UCSD-AML1 (cell line): ENCODE measurements around the gene PPP1R16B.
A peak's percentile ranks its signal among the peaks of the same experiment; 100 is the strongest.
"Not testable (repeated sequence)": the region's sequence is repeated elsewhere in the genome, so short reads cannot be mapped to it uniquely, and the experiment has no call there.

Experiments used
- DNase-seq: peaks from one replicate; lab custom pipeline; 2025; ENCODE audit not compliant: unreplicated experiment; lab: John Stamatoyannopoulos, UW

PPP1R16B gene

DNA sequence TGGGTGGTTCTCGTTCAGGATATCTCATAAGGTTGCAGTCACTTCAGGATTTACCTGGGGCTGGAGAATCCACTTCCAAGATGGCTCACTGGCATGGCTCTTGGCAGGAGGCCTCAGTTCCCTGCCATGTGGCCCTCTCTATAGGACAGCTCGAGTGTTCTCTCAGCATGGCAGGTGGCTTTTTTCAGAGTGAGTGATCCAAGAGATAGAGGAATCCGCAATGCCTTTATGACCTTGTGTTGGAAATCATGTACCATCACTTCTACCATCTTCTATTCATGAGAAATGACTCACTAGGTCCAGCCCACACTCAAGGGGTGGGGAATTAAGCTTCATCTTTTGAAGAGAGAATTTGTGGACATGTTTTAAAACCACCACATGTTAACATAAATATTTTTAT is 37.8 kb downstream of the PPP1R16B start:
- DNase-seq: no peak

GRCh38 chr20:38844963-38845362 is 39.5 kb downstream of the PPP1R16B start:
- DNase-seq: no peak

DNA sequence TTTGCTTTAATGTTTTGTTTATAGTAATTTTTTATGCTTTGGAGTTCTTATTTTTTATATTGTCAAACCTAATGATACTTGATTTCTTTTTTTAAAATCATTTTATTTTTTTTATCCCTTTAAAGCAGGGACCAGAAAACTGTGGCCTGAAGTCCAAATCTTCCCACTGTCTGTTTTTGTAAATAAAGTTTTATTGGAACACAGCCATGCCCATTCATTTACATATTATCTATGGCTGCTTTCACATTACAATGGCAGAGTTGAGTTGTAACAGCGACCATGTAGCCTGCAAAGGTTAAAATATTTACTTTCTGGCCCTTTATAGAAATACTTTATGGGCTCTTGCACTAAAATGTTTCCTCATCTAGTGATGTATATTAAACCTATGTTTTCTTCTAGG is 42.3 kb downstream of the PPP1R16B start:
- DNase-seq: no peak

DNA sequence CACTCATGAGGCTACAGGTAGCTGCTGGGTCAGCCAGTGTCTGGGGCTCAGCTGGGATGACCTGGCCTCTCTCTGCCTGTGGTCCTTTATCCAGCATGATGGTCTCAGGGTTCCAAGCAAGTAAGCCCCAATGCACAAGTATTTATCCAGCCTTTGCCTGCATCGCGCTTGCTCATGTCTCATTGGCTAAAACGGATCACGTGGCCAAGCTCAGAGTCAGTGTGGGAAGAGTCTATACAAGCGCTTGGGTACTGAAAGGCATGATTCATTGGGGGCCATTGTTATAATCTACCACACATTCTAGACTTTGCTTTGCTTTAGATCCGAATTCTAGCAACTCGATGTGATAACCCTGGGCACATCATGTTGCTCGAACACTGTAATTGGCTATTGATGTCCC is 48.3 kb downstream of the PPP1R16B start:
- DNase-seq: no peak

- DNase-seq: no peak
Observed at GRCh38 chr20:38854654-38855066, 49.2 kb downstream of the PPP1R16B start.

- DNase-seq: no peak
Observed at GRCh38 chr20:38855356-38855755, 49.9 kb downstream of the PPP1R16B start.

DNA sequence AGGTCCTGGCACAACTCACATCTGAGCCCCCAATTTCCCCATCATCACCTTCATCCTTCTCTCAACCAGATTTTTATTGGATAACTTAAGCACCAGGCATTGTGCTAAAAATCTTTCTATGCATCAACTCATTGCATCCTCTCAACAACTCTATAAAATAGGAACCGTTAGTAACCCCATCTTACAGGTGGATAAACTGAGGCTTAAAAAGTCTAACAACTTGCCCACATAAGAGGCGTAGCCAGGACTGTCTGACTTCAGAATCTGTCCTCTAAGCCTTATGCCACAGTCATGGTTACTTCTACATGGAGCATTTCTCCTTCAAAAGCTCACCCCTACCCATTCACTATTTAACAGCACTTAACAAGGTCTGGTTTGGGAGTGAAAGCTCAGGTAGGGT is 51.1 kb downstream of the PPP1R16B start:
- no peak for DNase-seq

GRCh38 chr20:38857703-38858102 is 52.2 kb downstream of the PPP1R16B start:
- DNase-seq: no peak

DNA sequence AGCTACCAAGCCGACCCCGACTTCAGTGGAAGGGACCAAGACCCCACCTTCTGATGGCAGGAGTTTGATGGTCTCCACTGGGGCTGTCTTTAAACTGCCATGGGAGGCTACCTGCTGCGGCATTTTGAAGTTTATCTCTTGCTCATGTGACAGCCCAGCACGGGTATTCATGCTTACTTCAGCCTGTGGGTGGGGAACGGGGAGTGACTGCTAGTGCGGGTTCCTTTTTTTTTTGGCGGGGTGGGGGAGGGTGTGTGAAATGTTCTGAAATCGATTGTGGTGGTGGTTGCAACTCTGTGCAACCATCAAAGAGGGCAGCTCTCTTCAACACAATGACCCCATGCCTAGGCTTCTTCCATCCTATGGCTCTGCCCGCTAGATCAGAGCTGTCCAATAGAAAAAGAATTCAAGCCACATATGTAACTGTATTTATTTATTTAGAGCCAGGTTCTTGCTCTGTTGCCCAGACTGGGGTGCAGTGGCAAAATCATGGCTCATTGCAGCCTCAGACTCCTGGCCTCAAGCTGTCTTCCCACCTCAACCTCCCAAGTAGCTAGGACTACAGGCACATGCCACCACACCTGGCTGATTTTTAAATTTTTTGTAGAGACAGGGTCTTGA is 53.7 kb downstream of the PPP1R16B start:
- DNase-seq: no peak

DNA sequence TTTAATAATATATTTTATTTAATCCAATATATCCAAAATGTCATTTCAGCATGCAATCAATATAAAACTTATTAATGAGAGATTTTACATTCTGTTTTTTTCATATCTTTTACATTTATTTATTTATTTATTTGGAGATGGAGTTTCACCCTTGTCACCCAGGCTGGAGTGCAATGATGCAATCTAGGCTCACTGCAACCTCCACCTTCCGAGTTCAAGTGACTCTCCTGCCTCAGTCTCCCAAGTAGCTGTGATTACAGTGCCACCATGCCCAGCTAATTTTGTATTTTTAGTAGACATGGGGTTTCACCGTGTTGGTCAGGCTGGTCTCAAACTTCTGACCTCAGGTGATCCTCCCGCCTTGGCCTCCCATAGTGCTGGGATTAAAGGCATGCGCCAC is 54.4 kb downstream of the PPP1R16B start:
- DNase-seq: not testable (repeated sequence)

DNA sequence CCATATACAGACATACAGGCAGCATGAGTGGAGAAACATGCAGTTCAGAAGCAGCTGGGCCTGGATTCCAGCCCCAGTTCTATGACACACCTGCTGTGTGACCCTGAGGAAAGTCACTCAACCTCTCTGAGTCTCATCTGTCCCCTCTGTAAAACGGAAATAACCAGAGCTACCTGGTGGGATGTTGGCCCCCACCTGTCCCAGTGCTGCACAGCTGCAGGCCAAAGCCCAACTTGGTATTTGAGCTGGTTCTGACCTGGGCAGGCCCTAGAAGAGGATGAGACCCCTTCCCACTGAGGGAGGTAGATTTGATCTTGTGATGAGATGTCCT is 55.5 kb downstream of the PPP1R16B start:
- no peak for DNase-seq

GRCh38 chr20:38862226-38862625 is 56.7 kb downstream of the PPP1R16B start:
- DNase-seq: no peak

DNA sequence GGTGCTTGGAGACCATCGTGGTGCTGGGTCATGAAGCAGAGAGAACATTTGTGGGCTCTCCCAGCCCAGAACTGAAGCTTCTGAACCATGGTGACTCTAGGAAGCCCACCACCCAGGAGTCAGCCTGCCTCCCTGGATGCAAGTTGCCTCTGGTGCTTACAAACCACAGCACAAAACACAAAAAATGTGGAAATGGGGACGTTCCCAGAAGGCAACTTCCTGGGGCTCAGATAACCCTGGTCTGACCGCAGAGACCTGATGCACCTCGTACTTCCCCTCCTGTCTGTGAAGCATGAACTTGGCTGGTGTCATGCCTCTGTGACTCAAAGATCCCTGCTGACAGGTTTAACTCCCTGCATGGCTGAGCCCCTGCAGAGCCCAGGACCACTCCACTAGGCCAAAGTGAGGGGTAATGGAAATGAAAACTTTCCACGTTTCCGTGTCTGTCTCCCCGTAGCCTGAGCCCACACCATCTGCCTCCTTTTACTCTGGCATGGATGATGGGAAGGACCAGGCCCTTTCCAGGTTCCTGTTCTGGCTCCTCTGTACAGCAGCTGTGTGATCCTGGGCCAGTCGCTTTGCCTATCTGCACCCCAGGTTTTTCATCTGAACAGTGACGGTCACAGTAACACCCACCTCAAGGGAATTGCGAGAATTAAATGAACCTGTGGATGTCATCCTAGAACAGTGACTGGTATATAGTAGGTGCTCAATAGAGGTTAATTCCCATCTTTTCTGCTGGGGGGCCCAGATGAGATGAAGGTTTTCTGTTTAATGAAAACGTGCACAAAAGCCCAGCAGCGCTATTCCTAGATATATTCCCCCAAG is 57.7 kb downstream of the PPP1R16B start:
- DNase-seq: no peak

DNA sequence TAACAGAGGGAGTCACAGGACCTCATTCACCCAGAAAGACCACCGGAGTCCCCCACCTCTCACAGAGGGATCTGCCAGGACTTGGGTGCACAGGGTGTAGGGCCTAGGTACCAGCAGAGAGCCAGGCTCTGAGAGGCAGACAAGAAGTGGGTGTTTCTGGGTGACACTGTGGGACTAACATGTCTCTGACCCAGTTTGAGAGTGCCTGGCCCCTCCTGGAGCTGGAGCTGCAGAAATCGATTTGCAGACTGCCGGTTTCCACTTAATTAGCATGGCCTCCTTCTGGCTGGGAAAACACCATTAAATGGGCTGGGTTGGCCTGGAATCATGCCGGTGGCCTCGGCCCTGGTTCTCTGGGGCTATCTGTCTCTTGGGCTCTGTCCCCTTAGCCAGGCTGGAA is 59.2 kb downstream of the PPP1R16B start:
- DNase-seq: no peak

- no peak for DNase-seq
Observed at GRCh38 chr20:38866265-38867061, 61.0 kb downstream of the PPP1R16B start.

GRCh38 chr20:38867062-38867359 is 61.5 kb downstream of the PPP1R16B start:
- DNase-seq: no peak

- no peak for DNase-seq
Observed at GRCh38 chr20:38870733-38871559, 65.4 kb downstream of the PPP1R16B start.

DNA sequence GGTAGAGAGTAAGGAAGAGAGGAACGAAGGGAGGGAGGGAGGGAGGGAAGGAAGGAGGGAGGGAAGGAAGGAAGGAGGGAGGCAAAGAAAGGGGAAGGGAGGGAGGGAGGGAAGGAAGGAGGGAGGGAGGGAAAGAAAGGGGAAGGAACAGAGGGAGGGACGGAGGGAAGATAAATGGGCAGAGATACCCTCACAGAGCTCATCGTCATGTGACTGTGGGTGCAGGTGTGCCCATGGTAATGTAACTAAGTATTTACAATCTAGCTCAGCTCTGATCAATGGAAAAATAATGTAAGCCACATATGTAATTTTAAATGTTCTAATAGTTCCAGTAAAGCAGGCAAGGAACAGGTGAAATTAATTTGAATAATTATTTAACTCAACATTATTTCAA is 66.1 kb downstream of the PPP1R16B start:
- DNase-seq: no peak

DNA sequence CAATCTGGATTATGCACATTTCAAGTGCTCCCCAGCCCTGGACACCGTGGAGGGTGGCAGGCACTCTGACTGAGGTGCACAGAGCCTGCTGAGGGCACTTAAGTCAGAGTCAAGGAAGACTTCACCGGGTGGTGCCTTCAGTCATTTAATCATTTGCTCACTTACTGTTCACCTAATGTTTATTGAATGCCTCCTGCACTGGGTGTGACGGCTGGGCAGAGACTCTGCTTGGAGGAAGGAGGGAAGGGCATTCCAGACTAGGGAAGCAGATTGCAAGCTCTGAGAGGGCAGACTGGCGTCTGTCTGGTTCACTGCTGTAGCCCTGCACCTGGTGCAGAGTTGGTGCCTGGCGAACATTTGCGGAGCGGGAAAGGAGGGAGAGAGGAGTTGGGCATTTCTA is 66.5 kb downstream of the PPP1R16B start:
- no peak for DNase-seq

DNA sequence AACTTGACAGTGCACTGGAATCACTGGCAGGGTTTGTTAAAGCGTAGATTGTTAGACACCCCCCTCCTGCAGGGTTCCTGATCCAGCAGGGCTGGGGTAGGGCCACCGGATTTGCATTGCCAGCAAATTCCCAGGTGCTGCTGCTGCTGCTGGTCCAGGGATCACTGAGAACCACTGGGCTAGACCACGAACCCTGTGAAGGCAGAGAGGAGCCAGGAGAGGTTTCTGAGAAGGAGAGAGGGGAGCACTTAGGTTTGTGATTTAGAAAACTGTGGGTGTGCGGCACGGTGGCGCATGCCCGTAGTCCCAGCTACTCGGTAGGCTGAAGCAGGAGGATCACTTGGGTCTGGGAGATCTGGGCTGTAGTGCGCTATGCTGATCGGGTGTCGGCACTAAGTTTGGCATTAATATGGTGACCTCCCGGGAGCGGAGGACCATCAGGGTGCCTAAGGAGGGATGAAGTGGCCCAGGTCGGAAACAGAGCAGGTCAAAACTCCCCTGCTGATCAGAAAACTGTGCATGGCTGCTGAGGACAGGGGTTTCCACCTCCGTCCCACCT is 67.1 kb downstream of the PPP1R16B start:
- no peak for DNase-seq

DNA sequence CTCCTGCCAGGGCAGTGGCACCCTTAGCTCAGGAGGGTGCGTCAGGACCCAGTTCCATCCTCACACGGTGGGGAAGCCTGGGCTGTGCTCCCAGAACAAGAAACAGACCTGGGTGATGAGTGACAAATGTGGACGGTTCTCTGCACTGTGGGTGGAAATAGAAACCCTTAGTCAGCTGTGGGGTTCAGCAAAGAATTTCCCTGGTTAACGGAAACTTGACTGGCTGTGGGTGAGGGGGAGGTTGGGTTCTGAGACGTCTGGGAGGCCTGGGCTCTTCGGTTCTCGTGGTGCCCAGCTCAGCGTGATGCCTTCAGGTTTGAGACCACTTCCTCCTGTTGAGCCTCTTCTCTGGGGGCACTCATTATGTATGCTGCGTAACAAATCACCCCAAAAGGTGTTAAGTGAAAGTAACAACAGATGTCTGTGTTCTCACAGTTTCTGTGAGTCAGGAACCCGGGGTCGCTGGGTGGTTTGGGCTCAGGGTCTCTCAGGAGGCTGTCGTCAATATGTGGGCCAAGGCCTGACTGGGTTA is 67.6 kb downstream of the PPP1R16B start:
- peak; percentile 54 for DNase-seq
